TTC549 (cell line): ENCODE results near the gene SLC4A5.

Source experiments
- FAIRE-seq: peaks from 2 replicates; lab custom pipeline; 2012; peaks lifted over from hg19 to GRCh38; lab: Jason Lieb, UNC

Gene SLC4A5

GRCh38 chr2:74314107-74314506, 29.1 kb downstream of the SLC4A5 start:
- no peak for FAIRE-seq

GRCh38 chr2:74313497-74313896, 29.7 kb downstream of the SLC4A5 start:
- no peak for FAIRE-seq

DNA sequence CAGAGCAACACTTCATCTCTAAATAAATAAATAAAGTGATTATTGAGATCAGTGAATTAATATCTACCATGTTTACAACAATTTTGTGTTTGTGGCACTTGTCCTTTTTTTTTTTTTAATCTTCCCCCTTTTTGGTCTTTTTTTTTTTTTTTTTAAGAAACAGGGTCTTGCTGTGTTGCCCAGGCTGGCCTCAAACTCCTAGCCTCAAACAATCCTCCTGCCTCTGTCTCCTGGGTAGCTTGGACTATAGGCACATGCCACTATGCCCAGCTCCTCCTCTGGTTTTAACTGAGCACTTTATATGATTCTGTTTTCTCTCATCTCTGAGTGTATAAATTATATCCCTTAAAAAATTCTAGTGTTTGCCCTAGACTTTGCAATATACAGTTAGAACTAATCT, 30.3 kb downstream of the SLC4A5 start:
- no peak for FAIRE-seq

GRCh38 chr2:74307720-74308119, 35.5 kb downstream of the SLC4A5 start:
- FAIRE-seq, result no peak

GRCh38 chr2:74304332-74305148, 38.7 kb downstream of the SLC4A5 start:
- FAIRE-seq, result no peak

DNA sequence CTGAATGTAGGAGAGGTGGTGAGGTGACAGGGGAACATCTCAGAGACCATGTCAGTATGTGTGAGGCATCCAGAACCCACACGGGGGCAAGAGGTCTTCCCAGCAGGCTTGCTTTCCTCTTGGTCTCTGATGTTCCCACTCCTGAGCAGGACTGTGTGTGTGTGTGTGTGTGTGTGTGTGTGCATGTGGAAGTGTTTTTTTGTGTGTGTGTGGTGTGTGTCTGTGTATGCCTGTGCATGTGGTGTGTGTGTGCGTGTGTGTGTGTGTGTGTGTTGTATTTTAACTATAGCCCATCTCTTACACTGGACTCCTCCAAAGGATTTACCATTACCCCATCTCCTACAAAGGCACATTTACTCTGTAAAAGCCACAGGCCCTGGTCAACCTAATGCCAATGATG, 40.4 kb downstream of the SLC4A5 start:
- FAIRE-seq, result no peak

- no peak for FAIRE-seq
Measured at GRCh38 chr2:74301262-74301661, 42.0 kb downstream of the SLC4A5 start.

DNA sequence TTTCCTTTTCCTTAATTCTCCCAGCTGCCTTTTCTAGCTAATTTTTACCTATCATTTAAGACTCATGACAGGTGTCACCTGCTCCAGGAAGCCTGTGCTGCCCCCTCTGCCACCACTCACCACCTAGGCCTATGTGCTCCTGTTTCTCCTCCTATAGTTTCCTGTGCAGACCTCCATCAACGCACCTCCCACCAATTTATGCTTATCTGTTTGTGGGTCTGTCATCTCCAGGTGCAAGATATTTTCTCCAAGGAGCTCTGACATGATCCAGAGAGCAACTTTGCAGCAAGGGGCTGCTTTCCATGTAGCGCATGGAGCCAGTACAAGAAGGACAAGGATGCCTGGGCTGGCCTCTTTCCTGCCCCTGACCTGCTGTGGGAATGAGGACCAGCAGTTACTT, 42.7 kb downstream of the SLC4A5 start:
- FAIRE-seq, result no peak

DNA sequence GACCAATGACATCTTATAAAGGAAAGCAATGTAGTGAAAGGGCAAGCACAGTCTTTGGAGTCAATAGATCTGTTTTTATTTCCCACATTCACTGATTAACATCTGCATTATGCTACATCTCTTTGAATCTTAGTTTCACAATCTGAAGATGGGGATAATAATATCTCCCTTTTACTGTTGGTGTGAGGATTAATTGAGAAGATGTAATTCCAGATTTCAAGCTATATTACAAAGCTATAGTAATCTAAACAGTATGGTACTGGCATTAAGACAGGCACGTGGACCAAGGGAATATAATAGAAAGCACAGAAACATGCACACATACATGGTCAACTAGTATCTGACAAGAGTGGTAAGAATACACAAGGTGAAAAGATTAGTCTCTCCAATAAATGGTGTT, 45.3 kb downstream of the SLC4A5 start:
- FAIRE-seq, result no peak

GRCh38 chr2:74297391-74297790, 45.8 kb downstream of the SLC4A5 start:
- FAIRE-seq, result no peak

GRCh38 chr2:74293191-74293991, 49.8 kb downstream of the SLC4A5 start:
- no peak for FAIRE-seq

GRCh38 chr2:74292751-74293150, 50.5 kb downstream of the SLC4A5 start:
- FAIRE-seq, result no peak

GRCh38 chr2:74291886-74292621, 51.2 kb downstream of the SLC4A5 start:
- FAIRE-seq, result no peak

- FAIRE-seq, result no peak
Measured at GRCh38 chr2:74291218-74291544, 52.0 kb downstream of the SLC4A5 start.

DNA sequence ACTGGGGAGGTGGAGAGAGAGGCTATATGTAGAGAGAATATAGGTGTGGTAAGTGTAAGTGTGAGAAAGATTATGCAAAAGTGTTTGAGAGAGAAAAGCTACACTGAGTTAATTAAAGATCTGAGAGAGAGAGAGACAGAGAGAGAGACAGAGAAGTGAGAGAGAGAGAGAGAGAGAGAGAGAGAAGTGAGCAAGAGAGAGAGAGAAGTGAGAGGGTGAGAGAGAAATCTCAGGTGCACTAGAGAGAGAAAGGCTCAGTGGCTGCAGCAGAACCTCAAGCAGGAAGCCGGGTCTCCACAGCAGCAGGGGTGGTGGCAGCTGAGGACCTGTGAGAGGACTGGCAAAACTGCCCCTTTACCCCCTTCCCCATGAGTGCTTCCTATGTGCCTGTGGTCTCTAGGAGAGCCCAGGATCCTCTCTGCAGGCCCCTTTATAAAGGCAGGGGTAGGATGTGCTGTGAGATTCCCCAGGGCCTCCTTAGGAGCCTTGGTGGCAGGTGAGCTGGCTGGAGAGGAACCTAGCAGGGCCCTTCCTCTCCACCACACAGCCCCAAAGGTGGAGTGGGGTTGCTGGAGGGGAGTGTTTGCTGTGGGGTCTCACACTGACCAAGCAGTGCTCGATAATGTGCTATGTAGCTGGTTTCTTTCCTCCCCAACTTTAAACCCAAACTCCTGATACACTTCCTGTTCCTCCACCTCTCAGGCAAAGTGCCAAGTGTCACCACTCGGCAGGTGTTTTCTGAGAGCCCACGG, 52.6 kb downstream of the SLC4A5 start:
- FAIRE-seq, result no peak

- no peak for FAIRE-seq
Measured at GRCh38 chr2:74290066-74290465, 53.1 kb downstream of the SLC4A5 start.

GRCh38 chr2:74286725-74287124, 56.5 kb downstream of the SLC4A5 start:
- no peak for FAIRE-seq

GRCh38 chr2:74281141-74281975, 61.9 kb downstream of the SLC4A5 start:
- no peak for FAIRE-seq

DNA sequence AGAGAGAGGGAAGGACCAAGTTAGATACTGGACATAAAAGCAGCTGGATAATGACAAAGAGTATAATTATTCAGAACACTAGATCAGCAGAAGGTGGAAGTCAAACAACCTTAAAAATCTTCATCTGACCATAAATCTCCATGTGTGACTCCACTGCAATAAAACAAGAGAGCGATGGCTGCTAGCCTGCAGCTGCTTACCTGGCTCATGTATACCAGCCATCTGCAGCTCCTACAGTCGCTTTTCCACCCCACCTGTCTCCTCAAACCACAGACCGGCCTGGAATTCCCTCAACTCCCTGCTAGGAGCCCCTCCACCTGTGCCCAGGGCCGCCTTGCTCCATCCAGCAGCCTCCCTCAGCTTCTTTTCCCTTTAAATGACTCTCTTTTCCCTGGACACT, 64.5 kb downstream of the SLC4A5 start:
- no peak for FAIRE-seq

DNA sequence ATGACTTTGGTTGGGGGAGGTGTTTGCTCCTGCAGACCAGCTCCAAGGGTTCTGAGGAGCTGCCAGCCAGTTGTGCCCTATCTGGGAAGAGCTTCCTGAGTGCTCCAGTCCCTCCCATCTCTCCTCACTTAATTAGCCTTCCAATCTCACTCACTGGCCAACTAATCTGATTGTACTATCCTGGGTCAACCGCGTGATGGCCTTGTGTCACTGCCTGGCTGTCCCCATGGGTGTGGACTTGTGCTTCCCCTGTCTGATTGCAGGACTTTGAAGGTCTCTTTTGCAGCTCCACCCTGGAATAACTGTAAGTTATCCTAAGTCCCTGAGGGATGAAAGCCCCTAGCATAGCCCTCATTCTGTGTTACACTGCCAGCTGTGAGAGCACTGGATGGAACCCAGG, 65.0 kb downstream of the SLC4A5 start:
- no peak for FAIRE-seq

DNA sequence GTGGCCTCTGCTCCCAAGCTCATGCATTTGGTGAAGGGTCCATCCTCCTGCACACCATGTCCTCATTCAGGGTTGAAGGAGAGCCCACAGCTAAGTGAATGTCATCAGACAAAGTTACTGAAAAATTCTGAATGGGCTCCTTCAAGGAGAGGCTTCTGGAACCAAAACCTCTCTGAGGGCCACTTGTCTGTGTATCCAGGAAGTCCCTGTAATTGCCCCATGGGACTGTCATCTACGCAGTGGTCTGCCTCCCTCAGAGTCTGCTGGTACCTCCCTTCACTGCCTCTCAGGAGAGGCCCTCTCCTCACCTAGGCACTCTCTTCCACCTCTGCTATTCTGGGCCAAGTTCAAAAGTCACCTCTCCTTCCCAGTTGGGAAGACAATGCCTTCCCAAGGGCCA, 68.0 kb downstream of the SLC4A5 start:
- no peak for FAIRE-seq
